Activated B cell treated with CpG ODN at 0.5 μM for 24 hours (primary cell): Measurements from ENCODE around the gene TNFSF11. TPM values are rescaled to one million over a fixed set of nuclear protein-coding genes. Genes with fewer than 3 reads are reported as not detected.

Experiments used
- ATAC-seq: fragments of 200-7000 bp; cut with Tn5 transposase; one replicate; pipeline ENCODE4 v1.10.0; 2021; ENCODE audit warnings: low read depth, mild to moderate bottlenecking, moderate library complexity
- CTCF ChIA-PET: fragments of 350-600 bp; sonication (Branson Sonifier 250); formaldehyde crosslinking; loops from one replicate; lab custom pipeline; 2021; ENCODE audit warnings: antibody characterized with exemption; lab: Charles Lee
- POLR2A ChIA-PET: fragments of 350-600 bp; sonication (Branson Sonifier 250); formaldehyde crosslinking; loops from one replicate; lab custom pipeline; 2021; ENCODE audit warnings: antibody characterized with exemption; lab: Charles Lee
- DNase-seq: peaks from one replicate; pipeline ENCODE4 v3.0.0; 2022
- H3K27ac Mint-ChIP-seq: one replicate; pipeline ENCODE4 v1.8.0; 2020; ENCODE audit warnings: mixed read lengths
- H3K27me3 Mint-ChIP-seq: one replicate; pipeline ENCODE4 v1.8.0; 2021; ENCODE audit warnings: mixed read lengths
- H3K36me3 Mint-ChIP-seq: one replicate; pipeline ENCODE4 v1.8.0; 2021; ENCODE audit warnings: low read depth, mixed read lengths
- H3K4me1 Mint-ChIP-seq: one replicate; pipeline ENCODE4 v1.8.0; 2021; ENCODE audit warnings: mixed read lengths
- H3K4me3 Mint-ChIP-seq: one replicate; pipeline ENCODE4 v1.8.0; 2020; ENCODE audit warnings: mild to moderate bottlenecking, mixed read lengths
- H3K9me3 Mint-ChIP-seq: one replicate; pipeline ENCODE4 v1.8.0; 2020; ENCODE audit warnings: mixed read lengths
- intact Hi-C: fragments of 100-400 bp; cut with micrococcal nuclease; formaldehyde crosslinking; loops from one replicate; pipeline ENCODE4 v1.15.1; 2024
- total RNA-seq: library from RNA; stranded (reverse); gene quantifications from 2 replicates; pipeline ENCODE4 v1.2.3, GENCODE V29; 2022
- TF ChIP-seq, protein P1 (sequence below): fragments of 200-600 bp; IDR thresholded peaks from one replicate; pipeline ENCODE4 v1.8.0; 2022; ENCODE audit warnings: antibody characterized with exemption, mild to moderate bottlenecking

Gene TNFSF11
- total RNA-seq, 1 donor from 2014 or later: 0.60 TPM

DNA sequence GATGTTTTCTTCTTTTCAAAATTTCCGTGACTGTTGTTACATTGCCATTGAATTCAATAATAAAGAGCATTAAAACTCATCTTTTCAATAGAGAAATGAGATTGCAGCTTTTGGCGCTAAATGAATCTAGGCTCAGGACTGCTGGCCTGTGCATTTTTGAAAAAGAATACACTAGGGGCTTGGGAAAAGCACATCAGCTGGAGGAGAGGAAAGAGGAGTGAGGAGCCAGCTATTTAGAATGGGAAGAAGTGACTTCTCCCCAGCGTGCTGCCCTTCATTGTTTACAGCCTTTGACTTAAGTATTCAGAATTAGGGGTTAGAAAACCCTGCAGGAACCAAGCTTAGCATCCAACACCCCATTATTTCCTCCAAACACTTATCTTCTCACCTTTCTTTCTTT is 43.3 kb downstream of the TNFSF11 start:
- H3K4me3 Mint-ChIP-seq: no peak overlapping the region
- no peaks in the 10 kb centered on the region for H3K4me1 Mint-ChIP-seq
- no peaks in the 10 kb centered on the region for H3K27me3 Mint-ChIP-seq
- ATAC-seq (no peak), DNase-seq (no peak)
- H3K36me3 Mint-ChIP-seq: no peaks in the 10 kb centered on the region
- ChIA-PET CTCF (no interaction called here), POLR2A (interaction anchor here (0.6 kb wide), 1 partner anchor 407 kb away, joined by 8 read pairs; no protein-coding TSS in a partner anchor)
- intact Hi-C loops: no loop called here
- no peaks in the 10 kb centered on the region for H3K9me3 Mint-ChIP-seq
- TF ChIP-seq, protein P1, sequence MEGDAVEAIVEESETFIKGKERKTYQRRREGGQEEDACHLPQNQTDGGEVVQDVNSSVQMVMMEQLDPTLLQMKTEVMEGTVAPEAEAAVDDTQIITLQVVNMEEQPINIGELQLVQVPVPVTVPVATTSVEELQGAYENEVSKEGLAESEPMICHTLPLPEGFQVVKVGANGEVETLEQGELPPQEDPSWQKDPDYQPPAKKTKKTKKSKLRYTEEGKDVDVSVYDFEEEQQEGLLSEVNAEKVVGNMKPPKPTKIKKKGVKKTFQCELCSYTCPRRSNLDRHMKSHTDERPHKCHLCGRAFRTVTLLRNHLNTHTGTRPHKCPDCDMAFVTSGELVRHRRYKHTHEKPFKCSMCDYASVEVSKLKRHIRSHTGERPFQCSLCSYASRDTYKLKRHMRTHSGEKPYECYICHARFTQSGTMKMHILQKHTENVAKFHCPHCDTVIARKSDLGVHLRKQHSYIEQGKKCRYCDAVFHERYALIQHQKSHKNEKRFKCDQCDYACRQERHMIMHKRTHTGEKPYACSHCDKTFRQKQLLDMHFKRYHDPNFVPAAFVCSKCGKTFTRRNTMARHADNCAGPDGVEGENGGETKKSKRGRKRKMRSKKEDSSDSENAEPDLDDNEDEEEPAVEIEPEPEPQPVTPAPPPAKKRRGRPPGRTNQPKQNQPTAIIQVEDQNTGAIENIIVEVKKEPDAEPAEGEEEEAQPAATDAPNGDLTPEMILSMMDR: no peak
- H3K27ac Mint-ChIP-seq: no peak overlapping the region

DNA sequence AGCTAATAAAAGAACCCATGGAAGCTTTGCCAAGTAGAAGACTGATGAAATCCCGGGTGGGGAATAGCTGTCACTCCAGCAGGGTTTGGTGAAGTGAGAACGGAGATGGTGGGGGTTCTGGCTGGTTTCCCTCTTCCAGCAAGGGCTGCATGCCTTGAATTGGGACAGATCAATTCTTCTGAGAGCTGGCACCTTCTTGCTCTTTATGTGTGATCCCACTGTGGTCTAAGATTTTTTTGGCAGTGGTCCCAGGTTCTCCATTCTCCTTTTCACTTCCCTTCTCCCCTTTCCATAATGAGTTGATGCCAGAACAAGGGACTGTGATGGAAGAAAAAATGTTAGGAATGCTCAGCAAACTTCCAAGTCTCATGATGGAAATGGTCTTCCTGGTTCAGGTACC is 50.0 kb downstream of the TNFSF11 start:
- no peaks in the 10 kb centered on the region for H3K36me3 Mint-ChIP-seq
- TF ChIP-seq, protein P1: no peak
- ChIA-PET POLR2A (no interaction called here), CTCF (no interaction called here)
- H3K4me3 Mint-ChIP-seq: no peak overlapping the region
- no peak overlapping the region for H3K27ac Mint-ChIP-seq
- no peaks in the 10 kb centered on the region for H3K4me1 Mint-ChIP-seq
- DNase-seq: no peak
- intact Hi-C loops: no loop called here
- ATAC-seq: no peak
- no peaks in the 10 kb centered on the region for H3K27me3 Mint-ChIP-seq
- no peaks in the 10 kb centered on the region for H3K9me3 Mint-ChIP-seq

DNA sequence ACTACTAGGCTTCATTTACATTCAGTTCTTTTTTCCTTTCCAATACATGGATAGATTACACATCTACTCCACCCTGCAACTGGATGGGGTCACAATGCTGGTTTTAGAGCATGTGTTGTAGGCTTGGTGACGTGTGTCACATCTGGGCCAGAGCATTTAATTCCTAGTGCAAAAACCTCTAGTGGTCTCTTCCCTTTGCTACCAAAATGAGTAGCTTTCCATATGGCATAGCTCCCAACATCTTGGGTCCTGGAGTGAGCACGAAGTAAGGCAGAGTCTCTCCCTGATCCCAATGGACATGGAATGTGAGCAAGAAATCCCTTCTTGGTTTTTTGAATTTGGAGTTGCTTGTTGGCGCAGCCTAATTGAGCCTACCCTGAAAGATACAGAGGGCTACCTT is 51.7 kb downstream of the TNFSF11 start:
- no peaks in the 10 kb centered on the region for H3K27me3 Mint-ChIP-seq
- TF ChIP-seq, protein P1: no peak
- ATAC-seq: no peak
- no peak overlapping the region for H3K27ac Mint-ChIP-seq
- ChIA-PET POLR2A (no interaction called here), CTCF (no interaction called here)
- intact Hi-C loops: no loop called here
- H3K36me3 Mint-ChIP-seq: no peaks in the 10 kb centered on the region
- H3K9me3 Mint-ChIP-seq: no peaks in the 10 kb centered on the region
- DNase-seq: no peak
- no peaks in the 10 kb centered on the region for H3K4me1 Mint-ChIP-seq
- no peak overlapping the region for H3K4me3 Mint-ChIP-seq

DNA sequence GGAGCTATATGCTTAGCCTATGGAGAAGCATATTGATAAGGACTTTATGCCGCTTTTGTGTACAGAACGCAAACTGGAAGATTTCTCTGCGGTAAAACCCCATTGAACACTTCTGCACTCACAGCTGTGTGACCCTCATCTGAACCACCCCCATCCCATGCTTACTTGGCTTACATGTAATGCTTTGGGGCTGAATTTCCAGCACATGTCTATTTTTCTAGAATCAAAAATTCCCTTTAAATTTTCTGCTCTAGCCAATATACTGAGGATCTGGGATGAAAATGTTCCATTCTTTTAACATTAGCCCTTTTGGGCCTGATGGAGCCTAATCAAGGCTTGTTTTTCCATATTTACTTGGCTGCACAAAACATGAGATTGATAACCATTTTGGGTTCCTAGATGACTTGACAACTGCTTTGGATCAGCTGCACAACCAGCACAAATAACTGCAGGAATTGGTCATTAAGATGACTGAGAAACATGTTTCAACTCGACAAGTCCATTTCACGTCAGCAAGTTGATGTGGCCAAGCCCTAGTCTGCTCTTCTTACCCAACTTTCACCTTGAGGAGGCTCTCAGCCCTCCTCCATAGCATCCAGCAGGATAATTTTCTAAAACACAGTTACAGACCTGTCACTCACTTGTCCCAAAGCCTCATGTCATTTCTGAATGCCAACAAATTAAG is 52.4 kb downstream of the TNFSF11 start:
- CTCF ChIA-PET: no interaction called here
- no peak for DNase-seq
- TF ChIP-seq, protein P1: no peak
- ATAC-seq: no peak
- Mint-ChIP-seq H3K27me3 (no peaks in the 10 kb centered on the region), H3K27ac (no peak overlapping the region), H3K36me3 (no peaks in the 10 kb centered on the region), H3K9me3 (no peaks in the 10 kb centered on the region), H3K4me1 (no peaks in the 10 kb centered on the region), H3K4me3 (no peak overlapping the region)
- intact Hi-C loops: no loop called here
- POLR2A ChIA-PET: no interaction called here

DNA sequence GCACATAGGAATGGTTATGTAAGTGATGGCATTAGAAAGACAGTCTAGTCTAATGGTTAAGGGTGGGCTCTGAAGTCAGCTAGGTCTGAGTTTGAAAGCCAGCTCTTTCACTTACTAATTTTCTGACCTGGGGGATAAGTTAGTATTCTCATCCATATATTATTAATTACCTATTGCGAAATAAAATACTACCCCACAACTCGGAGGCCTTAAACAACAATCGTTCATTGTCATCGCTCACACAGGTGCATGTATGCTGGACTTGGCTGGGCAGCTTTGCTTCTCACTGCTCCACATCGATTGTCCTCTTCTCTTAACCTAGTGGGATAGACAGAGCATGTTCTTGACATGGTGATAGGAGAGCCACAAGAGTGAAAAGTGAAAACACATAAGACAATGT is 54.7 kb downstream of the TNFSF11 start:
- intact Hi-C loops: no loop called here
- no peaks in the 10 kb centered on the region for H3K36me3 Mint-ChIP-seq
- TF ChIP-seq, protein P1: no peak
- H3K27me3 Mint-ChIP-seq: no peaks in the 10 kb centered on the region
- CTCF ChIA-PET: no interaction called here
- no peak overlapping the region for H3K4me3 Mint-ChIP-seq
- DNase-seq (no peak), ATAC-seq (no peak)
- H3K9me3 Mint-ChIP-seq: no peaks in the 10 kb centered on the region
- H3K27ac Mint-ChIP-seq: no peak overlapping the region
- POLR2A ChIA-PET: no interaction called here
- H3K4me1 Mint-ChIP-seq: no peaks in the 10 kb centered on the region
